NCI-H1092 treated with DMSO at 0.1 percent for 48 hours (cell line): Measurements from ENCODE around the gene HSH2D.
A peak's percentile ranks its signal among the peaks of the same experiment; 100 is the strongest.
"Not testable (repeated sequence)": the region's sequence is repeated elsewhere in the genome, so short reads cannot be mapped to it uniquely, and the experiment has no call there.

Experiments used
- DNase-seq: peaks from one replicate; lab custom pipeline; 2025; lab: John Stamatoyannopoulos, UW

The HSH2D gene

GRCh38 chr19:16119075-16119857, 24.2 kb upstream of the HSH2D start:
- not testable (repeated sequence) for DNase-seq

- no peak for DNase-seq
Observed at GRCh38 chr19:16121141-16121540, 22.3 kb upstream of the HSH2D start.

- DNase-seq: no peak
Observed at GRCh38 chr19:16121967-16122366, 21.5 kb upstream of the HSH2D start.

- DNase-seq: no peak
Observed at GRCh38 chr19:16124953-16125352, 18.5 kb upstream of the HSH2D start.

- DNase-seq: no peak
Observed at GRCh38 chr19:16125737-16126495, 17.6 kb upstream of the HSH2D start.

GRCh38 chr19:16127080-16127479, 16.4 kb upstream of the HSH2D start:
- no peak for DNase-seq

GRCh38 chr19:16127776-16128371, 15.6 kb upstream of the HSH2D start:
- no peak for DNase-seq

GRCh38 chr19:16131648-16132047, 11.8 kb upstream of the HSH2D start:
- DNase-seq: no peak

GRCh38 chr19:16133818-16134217, 9.7 kb upstream of the HSH2D start:
- DNase-seq: no peak

GRCh38 chr19:16134510-16134909, 9.0 kb upstream of the HSH2D start:
- DNase-seq: no peak

- no peak for DNase-seq
Observed at GRCh38 chr19:16135430-16136127, 7.9 kb upstream of the HSH2D start.

GRCh38 chr19:16136185-16136999, 7.1 kb upstream of the HSH2D start:
- DNase-seq: peak; percentile 32

- DNase-seq: no peak
Observed at GRCh38 chr19:16139752-16140151, 3.7 kb upstream of the HSH2D start.

- no peak for DNase-seq
Observed at GRCh38 chr19:16141043-16141442, 2.4 kb upstream of the HSH2D start.

- DNase-seq: no peak
Observed at GRCh38 chr19:16142032-16142580, 1.4 kb upstream of the HSH2D start.

- DNase-seq: no peak
Observed at GRCh38 chr19:16144216-16144581, 714 bp downstream of the HSH2D start.

GRCh38 chr19:16146112-16146511, 2.6 kb downstream of the HSH2D start:
- no peak for DNase-seq

- no peak for DNase-seq
Observed at GRCh38 chr19:16148443-16149229, 5.2 kb downstream of the HSH2D start.

- no peak for DNase-seq
Observed at GRCh38 chr19:16153582-16154336, 10.3 kb downstream of the HSH2D start.

GRCh38 chr19:16154557-16154956, 11.1 kb downstream of the HSH2D start:
- DNase-seq: no peak
